ENCODE results near the gene TBC1D2.

GRCh38 chr9:98199388-98200033 lies 55.9 kb downstream of the TBC1D2 start:
- TF ChIP-seq TBP (CRISPR knock-in tag; IDR thresholded peaks at IDR 0.05) (no peak), POLR2A (IDR thresholded peaks at IDR 0.05; ENCODE audit: insufficient read depth in 1 of 2, low read depth in 2 of 2, low read length in 2 of 2) (no peak), XRCC5 (optimal IDR thresholded peaks at IDR 0.05; ENCODE audit: low read length) (no peak), TAF1 (CRISPR knock-in tag; IDR thresholded peaks at IDR 0.05) (no peak), CENPX (CRISPR knock-in tag; IDR thresholded peaks at IDR 0.05) (no peak), PBX3 (CRISPR knock-in tag; IDR thresholded peaks at IDR 0.05; ENCODE audit: borderline replicate concordance) (no peak)

Data from HepG2 (cell line).